Mammary epithelial cell (primary cell): ENCODE results near the gene BCKDHA.

Experiments
- EZH2 ChIP-seq: IDR thresholded peaks from 2 replicates; pipeline ENCODE4 v1.6.1; 2012; ENCODE audit warnings: low read length, inconsistent platforms, borderline replicate concordance
- TF ChIP-seq, protein P1 (sequence below), 2 donors: IDR thresholded peaks in 1 of 2; conservative IDR thresholded peaks in 1 of 2; 2 replicates each; pipeline ENCODE4 v1.5.1; 2011 to 2012; ENCODE audit warnings: inconsistent platforms in 2 of 2, low read length in 2 of 2, mild to moderate bottlenecking in 2 of 2, control low read depth in 1 of 2, low read depth in 1 of 2; ENCODE audit not compliant: insufficient read depth in 1 of 2; ENCODE audit errors: extremely low read depth in 1 of 2

DNA sequence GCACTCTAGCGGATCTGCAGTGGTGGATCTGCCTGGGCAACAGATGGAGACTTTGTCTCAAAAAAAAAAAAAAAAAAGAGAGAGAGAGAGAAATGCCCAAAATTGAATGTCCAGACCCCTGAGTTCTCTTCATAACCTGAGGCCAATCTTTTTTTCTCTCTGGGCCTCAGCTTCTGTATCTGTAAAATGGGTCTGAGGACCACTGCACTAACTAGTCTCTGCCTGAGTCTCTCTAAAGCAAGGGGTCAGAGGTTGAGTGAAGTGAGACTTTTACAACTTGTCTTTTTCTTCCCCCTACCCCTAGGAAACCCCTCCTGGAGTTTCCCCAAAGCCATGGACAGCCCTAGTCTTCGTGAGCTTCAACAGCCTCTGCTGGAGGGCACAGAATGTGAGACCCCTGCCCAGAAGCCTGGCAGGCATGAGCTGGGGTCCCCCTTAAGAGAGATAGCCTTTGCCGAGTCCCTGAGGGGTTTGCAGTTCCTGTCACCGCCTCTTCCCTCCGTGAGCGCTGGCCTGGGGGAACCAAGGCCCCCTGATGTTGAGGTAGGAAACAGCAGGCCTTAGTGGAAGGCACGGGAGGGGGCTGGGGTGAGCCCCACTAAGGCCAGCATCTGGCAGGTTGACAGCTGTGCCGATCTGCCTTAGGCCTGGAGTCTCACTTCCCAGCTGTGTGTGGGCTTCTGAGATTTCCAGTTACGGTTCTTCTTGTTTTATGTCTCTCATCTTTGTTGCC, 19.5 kb upstream of the BCKDHA start:
- TF ChIP-seq EZH2 = no peak
- TF ChIP-seq, protein P1, sequence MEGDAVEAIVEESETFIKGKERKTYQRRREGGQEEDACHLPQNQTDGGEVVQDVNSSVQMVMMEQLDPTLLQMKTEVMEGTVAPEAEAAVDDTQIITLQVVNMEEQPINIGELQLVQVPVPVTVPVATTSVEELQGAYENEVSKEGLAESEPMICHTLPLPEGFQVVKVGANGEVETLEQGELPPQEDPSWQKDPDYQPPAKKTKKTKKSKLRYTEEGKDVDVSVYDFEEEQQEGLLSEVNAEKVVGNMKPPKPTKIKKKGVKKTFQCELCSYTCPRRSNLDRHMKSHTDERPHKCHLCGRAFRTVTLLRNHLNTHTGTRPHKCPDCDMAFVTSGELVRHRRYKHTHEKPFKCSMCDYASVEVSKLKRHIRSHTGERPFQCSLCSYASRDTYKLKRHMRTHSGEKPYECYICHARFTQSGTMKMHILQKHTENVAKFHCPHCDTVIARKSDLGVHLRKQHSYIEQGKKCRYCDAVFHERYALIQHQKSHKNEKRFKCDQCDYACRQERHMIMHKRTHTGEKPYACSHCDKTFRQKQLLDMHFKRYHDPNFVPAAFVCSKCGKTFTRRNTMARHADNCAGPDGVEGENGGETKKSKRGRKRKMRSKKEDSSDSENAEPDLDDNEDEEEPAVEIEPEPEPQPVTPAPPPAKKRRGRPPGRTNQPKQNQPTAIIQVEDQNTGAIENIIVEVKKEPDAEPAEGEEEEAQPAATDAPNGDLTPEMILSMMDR (conservative IDR thresholded peaks at IDR 0.05 in 1 of 2, IDR thresholded peaks at IDR 0.05 in 1 of 2; ENCODE audit: extremely low read depth in 1 of 2, insufficient read depth in 1 of 2, low read depth in 1 of 2, low read length in 2 of 2) = no peak
